GM23338 (cell line): Measurements from ENCODE around the gene EPB41L4A.

Experiments
- CREB1 ChIP-seq: fragments of 250-450 bp; sonication (Bioruptor Pico); IDR thresholded peaks from 2 replicates; pipeline ENCODE4 v1.5.0; 2020; ENCODE audit warnings: low read depth, mild to moderate bottlenecking, moderate library complexity
- EZH2 ChIP-seq: fragments of 200-600 bp; sonication (generic); IDR thresholded peaks from one replicate; pipeline ENCODE4 v1.8.0; 2017; ENCODE audit warnings: antibody characterized with exemption, mild to moderate bottlenecking, low read depth; ENCODE audit not compliant: unreplicated experiment
- EZH2phosphoT487 ChIP-seq: fragments of 200-600 bp; sonication (generic); IDR thresholded peaks from one replicate; pipeline ENCODE4 v1.8.1; 2018; ENCODE audit warnings: antibody characterized with exemption; ENCODE audit not compliant: unreplicated experiment
- JUNB ChIP-seq: IDR thresholded peaks from one replicate; pipeline ENCODE4 v1.6.1; 2016; ENCODE audit warnings: antibody characterized with exemption; ENCODE audit not compliant: unreplicated experiment
- NANOG ChIP-seq: IDR thresholded peaks from 2 replicates; pipeline ENCODE4 v1.6.1; 2016; ENCODE audit warnings: antibody characterized with exemption, borderline replicate concordance
- POLR2AphosphoS5 ChIP-seq: IDR thresholded peaks from 2 replicates; pipeline ENCODE4 v1.6.1; 2016; ENCODE audit warnings: antibody characterized with exemption, low read depth
- STAT1 ChIP-seq: IDR thresholded peaks from one replicate; pipeline ENCODE4 v1.6.1; 2016; ENCODE audit warnings: antibody characterized with exemption; ENCODE audit not compliant: unreplicated experiment
- ZNF114 ChIP-seq: fragments of 250-450 bp; sonication (Bioruptor Pico); IDR thresholded peaks from 2 replicates; pipeline ENCODE4 v1.5.0; 2020; ENCODE audit warnings: mild to moderate bottlenecking, moderate library complexity
- ZNF331 ChIP-seq: fragments of 250-450 bp; sonication (Bioruptor Pico); IDR thresholded peaks from 2 replicates; pipeline ENCODE4 v1.5.0; 2020; ENCODE audit warnings: low read depth, mild to moderate bottlenecking, moderate library complexity
- ZNF462 ChIP-seq: fragments of 250-450 bp; sonication (Bioruptor Pico); IDR thresholded peaks from 2 replicates; pipeline ENCODE4 v1.5.0; 2020; ENCODE audit warnings: mild to moderate bottlenecking, moderate library complexity
- TF ChIP-seq, protein P1 (sequence below), 2 experiments: fragments of 200-600 bp in 1 of 2; sonication (generic) in 1 of 2; conservative IDR thresholded peaks; 2 replicates each; pipeline versions ENCODE4 v1.5.1 to v1.6.1; 2016 to 2017; ENCODE audit warnings: antibody characterized with exemption in 2 of 2, low read depth in 2 of 2, mild to moderate bottlenecking in 2 of 2, moderate library complexity in 1 of 2
- TF ChIP-seq, protein P2 (sequence below): IDR thresholded peaks from 2 replicates; pipeline ENCODE4 v1.6.1; 2016; ENCODE audit warnings: antibody characterized with exemption
- TF ChIP-seq, protein P3 (sequence below): IDR thresholded peaks from one replicate; pipeline ENCODE4 v1.6.1; 2018; ENCODE audit warnings: antibody characterized with exemption; ENCODE audit not compliant: unreplicated experiment

DNA sequence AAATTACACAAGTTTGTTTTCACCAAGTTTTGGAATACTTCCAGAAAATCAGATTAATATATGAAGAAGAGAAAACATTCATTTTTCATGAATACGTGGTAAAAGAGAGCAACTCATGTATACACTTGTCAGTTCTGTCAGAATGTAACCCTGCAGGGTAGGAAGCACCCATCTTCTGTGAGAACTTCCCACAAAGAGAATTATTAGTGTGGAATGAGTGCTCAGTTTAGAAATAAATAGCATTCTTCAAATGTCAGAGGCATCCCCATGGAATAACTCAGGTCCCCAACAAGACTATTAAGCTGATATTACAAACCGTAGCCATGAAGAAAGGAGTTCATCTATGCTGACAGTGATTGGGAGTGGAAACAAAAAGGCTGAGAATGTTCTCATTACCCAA lies 45.2 kb downstream of the EPB41L4A start:
- TF ChIP-seq, protein P1, sequence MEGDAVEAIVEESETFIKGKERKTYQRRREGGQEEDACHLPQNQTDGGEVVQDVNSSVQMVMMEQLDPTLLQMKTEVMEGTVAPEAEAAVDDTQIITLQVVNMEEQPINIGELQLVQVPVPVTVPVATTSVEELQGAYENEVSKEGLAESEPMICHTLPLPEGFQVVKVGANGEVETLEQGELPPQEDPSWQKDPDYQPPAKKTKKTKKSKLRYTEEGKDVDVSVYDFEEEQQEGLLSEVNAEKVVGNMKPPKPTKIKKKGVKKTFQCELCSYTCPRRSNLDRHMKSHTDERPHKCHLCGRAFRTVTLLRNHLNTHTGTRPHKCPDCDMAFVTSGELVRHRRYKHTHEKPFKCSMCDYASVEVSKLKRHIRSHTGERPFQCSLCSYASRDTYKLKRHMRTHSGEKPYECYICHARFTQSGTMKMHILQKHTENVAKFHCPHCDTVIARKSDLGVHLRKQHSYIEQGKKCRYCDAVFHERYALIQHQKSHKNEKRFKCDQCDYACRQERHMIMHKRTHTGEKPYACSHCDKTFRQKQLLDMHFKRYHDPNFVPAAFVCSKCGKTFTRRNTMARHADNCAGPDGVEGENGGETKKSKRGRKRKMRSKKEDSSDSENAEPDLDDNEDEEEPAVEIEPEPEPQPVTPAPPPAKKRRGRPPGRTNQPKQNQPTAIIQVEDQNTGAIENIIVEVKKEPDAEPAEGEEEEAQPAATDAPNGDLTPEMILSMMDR (conservative IDR thresholded peaks at IDR 0.05; ENCODE audit: low read depth in 2 of 2), result no peak
- TF ChIP-seq POLR2AphosphoS5 (no peak), EZH2 (no peak), EZH2phosphoT487 (no peak), ZNF331 (CRISPR knock-in tag) (no peak), CREB1 (no peak), JUNB (no peak), NANOG (no peak), ZNF114 (CRISPR knock-in tag) (no peak), STAT1 (no peak), ZNF462 (CRISPR knock-in tag) (no peak)
- TF ChIP-seq, protein P2, sequence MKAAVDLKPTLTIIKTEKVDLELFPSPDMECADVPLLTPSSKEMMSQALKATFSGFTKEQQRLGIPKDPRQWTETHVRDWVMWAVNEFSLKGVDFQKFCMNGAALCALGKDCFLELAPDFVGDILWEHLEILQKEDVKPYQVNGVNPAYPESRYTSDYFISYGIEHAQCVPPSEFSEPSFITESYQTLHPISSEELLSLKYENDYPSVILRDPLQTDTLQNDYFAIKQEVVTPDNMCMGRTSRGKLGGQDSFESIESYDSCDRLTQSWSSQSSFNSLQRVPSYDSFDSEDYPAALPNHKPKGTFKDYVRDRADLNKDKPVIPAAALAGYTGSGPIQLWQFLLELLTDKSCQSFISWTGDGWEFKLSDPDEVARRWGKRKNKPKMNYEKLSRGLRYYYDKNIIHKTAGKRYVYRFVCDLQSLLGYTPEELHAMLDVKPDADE, result no peak
- TF ChIP-seq, protein P3, sequence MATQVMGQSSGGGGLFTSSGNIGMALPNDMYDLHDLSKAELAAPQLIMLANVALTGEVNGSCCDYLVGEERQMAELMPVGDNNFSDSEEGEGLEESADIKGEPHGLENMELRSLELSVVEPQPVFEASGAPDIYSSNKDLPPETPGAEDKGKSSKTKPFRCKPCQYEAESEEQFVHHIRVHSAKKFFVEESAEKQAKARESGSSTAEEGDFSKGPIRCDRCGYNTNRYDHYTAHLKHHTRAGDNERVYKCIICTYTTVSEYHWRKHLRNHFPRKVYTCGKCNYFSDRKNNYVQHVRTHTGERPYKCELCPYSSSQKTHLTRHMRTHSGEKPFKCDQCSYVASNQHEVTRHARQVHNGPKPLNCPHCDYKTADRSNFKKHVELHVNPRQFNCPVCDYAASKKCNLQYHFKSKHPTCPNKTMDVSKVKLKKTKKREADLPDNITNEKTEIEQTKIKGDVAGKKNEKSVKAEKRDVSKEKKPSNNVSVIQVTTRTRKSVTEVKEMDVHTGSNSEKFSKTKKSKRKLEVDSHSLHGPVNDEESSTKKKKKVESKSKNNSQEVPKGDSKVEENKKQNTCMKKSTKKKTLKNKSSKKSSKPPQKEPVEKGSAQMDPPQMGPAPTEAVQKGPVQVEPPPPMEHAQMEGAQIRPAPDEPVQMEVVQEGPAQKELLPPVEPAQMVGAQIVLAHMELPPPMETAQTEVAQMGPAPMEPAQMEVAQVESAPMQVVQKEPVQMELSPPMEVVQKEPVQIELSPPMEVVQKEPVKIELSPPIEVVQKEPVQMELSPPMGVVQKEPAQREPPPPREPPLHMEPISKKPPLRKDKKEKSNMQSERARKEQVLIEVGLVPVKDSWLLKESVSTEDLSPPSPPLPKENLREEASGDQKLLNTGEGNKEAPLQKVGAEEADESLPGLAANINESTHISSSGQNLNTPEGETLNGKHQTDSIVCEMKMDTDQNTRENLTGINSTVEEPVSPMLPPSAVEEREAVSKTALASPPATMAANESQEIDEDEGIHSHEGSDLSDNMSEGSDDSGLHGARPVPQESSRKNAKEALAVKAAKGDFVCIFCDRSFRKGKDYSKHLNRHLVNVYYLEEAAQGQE, result no peak
